ENCODE measurements around the gene ZNF792.
"Not testable (repeated sequence)": the region's sequence is repeated elsewhere in the genome, so short reads cannot be mapped to it uniquely, and the experiment has no call there.

ZNF792 gene

DNA sequence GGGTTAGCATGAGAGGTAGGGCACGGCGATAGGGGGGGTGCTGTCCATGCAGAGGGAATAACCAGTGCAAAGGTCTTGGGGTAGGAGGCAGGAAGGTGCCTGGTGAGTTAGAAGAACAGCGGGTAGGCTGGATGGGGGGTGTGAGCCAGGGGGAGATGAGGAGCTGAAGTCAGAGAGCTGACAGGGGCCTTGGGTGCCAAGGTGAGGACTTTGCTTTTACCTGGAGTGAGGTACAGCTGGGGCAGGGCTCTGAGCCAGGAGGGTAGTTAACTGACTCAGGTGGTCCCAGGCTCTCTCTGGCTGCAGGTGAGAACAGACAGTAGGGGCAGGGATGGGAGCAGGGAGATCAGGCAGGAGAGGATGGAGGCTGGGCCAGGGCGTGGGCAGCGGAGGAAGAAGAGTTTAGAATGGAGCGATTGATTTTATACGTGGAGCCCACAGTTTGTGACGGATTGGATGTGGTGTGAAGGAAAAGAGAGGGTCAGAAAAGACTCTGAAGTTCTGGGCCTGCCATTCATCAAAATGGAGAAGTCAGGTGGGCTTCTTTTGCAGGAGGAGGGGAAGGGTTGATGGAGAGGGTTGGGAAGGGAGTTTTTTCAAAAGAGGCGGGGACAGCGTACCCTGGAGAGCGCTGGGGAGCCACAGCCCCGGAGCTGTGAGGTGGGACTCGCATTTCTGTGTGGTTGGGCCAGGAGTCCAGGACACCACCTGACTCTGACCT is 34.9 kb upstream of the ZNF792 start:
- no peak for DNase-seq

DNA sequence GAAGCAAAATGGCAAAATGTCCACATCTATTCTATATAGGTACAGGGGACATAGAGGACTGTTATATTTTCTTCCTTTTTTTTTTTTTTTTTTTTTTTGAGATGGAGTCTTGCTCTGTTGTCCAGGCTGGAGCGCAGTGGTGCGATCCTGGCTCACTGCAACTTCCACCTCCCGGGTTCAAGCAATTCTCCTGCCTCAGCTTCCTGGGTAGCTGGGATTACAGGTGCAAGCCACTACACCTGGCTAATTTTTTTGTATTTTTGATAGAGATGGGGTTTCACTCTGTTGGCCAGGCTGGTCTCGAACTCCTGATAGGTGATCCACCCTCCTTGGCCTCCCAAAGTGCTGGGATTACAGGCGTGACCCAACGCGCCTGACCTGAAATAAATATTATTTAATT is 34.2 kb upstream of the ZNF792 start:
- not testable (repeated sequence) for DNase-seq

- DNase-seq = no peak
These were observed 33.1 kb upstream of the ZNF792 start for GRCh38 chr19:34997071-34997617.

DNA sequence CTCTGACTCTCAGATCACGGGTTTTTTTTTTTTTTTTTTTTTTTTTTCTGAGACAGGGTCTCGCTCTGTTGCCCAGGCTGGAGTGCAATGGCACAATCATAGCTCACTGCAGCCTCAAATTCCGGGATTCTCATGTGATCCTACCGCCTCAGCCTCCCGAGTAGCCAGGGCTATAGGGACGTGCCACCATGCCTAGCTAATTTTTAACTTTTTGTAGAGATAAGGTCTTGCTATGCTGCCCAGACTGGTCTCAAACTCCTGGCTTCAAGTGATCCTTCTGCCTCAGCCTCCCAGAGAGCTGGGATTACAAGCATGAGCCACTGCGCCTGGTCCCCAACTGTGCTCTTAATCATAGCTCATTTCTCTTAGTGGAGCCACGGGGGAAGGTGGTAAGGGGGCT is 31.5 kb upstream of the ZNF792 start:
- no peak for DNase-seq

DNA sequence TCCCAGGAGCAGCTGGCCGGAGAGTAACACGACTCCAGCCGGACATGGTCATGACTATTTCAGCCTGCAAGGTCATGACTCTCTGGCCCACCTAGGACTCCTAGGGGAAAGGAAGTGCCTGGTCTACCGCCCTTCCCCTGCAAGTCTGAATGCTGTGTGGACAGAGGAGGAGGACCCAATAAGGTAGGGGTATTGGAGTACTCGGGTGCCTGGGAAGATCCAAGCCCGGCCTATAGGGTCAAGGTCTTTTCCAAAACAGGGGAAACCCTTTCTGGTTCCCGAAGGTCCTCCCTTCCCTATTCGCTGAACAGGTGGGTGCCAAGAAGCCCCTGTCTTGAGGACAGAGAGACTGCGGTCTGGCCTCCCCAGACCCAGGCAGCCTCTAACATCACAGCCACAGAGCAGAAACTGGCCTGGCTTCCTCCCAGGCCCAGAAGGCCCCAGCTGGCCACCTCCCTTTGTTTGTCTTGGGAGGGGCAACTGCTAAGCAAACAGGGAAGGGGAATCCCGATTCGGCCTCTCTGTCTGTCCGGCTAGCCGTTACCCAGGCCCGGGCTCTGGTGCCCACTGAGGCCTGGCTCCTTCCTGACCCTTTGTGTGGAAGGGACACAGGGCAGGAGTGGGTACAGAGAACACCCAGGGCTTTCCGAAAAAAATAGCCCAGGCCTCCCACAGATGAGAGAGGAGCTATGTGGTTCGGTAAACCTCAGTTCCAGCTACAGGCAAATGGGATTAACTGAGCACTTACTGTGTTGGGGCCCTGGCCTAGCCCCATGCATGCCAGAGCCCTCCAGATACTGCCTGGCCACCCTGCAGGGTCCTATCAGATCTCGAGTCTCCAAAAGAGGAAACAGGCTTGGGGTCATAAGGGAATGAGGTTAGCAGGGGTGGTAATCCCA is 30.9 kb upstream of the ZNF792 start:
- DNase-seq = no peak

GRCh38 chr19:34994286-34994642 is 30.2 kb upstream of the ZNF792 start:
- DNase-seq = no peak

- DNase-seq = not testable (repeated sequence)
These were observed 28.6 kb upstream of the ZNF792 start for GRCh38 chr19:34992582-34992981.

- DNase-seq = no peak
These were observed 27.7 kb upstream of the ZNF792 start for GRCh38 chr19:34991542-34992333.

DNA sequence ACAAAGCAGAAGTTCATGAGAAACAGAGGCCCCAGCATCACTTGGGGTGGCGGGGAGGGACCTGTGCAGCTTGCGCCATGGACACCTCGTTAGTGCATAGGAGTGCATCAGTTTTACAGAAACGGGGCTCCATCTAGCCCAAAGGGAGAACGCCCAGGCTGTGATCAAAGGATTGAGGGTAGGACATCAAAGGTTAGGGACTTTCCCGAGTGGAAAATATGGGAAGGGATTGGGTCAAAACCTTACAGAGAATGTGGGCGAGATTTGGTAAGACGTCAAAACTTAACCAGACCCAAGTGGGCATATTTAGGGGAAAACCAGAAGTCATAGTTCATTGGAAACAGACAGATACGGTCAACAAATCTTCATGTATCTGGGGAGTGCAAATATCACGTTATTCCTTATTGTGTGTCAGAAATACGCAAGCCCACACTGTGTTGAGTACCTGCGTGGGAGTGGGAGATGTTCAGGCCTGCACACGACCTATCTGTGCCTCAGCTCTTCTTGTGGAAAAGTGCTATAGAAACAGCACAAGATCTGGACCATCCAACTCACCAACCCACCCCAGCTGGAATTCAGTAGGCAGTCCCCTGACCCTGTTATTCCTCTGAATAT is 26.7 kb upstream of the ZNF792 start:
- DNase-seq = no peak

- DNase-seq = no peak
These were observed 25.3 kb upstream of the ZNF792 start for GRCh38 chr19:34989298-34989697.

GRCh38 chr19:34988119-34988518 is 24.1 kb upstream of the ZNF792 start:
- DNase-seq = no peak

- no peak for DNase-seq
These were observed 21.4 kb upstream of the ZNF792 start for GRCh38 chr19:34985249-34986022.

GRCh38 chr19:34984287-34984686 is 20.3 kb upstream of the ZNF792 start:
- no peak for DNase-seq

DNA sequence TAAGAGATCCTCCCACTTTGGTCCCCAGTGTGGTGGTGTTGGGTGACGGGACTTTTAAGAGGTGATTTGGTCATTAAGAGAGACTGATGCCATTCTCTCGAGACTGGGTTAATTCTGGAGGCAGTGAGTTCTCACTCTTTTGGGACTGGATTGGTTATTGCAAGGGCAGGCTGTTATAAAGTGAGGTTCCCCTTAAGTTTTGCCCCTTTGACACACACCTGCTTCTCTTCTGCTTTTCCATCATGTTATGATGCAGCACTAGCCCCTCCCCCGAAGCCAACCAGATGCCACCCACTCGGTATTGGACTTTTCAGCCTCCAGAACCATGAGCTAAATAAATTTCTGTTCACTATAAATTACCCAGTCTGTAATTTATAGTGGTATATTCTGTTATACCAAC is 19.8 kb upstream of the ZNF792 start:
- DNase-seq = no peak

GRCh38 chr19:34982275-34982674 is 18.2 kb upstream of the ZNF792 start:
- no peak for DNase-seq

DNA sequence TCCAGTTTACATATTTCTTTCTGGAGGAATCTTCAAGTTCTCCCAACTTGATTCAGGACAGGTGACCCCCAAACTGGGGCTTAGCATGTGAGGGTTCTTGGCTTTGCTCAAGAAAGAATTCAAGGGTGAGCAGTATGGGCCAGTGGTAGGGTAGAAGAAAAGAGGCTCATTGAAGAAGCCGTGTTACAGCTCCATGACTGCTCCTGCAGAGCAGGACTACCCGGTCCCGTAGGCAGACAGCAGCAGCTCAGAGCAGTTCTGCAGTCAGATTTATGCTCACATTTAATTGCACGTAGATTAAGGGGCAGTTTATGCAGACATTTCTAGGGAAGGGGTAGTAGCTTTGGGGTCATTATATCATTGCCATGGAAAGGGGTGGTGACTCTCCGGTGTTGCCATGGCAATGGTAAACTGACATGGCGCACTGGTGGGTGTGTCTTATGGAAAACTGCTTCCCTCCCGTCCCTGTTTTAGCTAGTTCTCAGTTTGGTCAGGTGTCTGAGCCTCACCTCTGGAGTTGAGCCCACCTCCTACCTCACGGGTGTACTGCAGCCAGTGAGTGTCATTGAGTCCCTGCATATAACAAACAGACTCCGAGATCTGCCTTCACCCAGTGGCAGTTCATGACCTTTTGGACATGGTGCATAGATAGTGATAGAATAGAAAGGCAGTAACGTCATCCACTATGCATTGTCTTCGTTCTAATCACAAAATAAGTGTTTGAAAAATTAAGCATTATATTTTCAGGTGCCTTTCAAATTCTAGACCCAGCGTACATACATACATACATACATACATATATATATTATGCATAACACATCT is 16.0 kb upstream of the ZNF792 start:
- DNase-seq = no peak

DNA sequence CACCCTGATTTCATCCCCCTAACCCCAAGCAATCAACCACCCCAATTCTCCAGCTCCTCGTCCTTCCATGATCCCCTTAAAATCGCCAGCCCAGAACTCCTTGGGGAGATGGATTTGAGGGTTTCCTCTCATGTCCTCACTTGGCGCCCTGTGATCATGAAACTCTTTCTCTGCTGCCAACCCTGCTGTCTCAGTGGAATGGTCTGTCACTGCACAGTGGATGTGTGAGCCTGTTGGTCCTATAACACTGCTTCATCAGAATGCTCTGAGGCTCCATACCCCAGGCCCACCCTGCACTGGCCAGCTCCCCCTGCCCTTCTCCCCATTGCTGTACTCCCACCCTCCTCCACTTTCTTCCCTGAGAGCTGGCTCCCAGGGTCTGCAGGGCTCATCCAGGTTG is 12.6 kb upstream of the ZNF792 start:
- no peak for DNase-seq

DNA sequence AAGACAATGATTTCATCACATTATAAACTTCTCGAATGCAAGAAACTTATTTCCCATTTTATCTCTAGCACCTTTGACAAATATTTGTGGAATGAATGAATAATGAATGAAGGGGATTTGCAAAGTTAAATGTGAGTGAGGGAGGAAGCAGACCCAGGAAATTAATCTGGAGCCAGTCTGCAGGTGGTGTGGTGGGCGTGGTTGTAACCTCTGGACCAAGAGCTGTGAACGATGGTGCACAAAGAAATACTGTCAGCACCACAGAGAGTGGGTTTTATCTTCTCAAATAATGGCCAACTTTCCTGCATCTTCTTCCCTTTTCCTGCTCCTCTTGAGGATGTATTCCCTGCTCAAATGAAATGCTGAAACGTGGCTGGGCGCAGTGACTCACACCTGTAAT is 11.0 kb upstream of the ZNF792 start:
- no peak for DNase-seq

DNA sequence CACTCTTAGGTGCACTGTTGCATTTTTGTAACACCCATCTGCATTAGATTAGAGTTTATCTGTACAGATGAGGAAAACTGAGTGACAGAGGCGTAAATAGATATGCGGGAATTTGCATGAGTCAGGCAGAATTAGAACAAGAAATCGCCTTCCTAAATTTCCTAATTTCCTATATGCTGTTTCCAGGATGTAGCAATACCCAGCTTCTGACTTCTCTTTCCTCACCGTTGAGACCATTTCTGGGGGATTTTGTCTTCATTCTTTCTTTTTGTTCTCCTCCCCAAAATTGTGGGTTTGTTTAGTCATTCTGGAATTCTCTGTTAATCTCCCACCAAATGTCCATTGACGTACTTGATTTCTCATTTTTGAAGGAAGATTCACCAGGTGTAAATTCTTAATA is 10.6 kb upstream of the ZNF792 start:
- no peak for DNase-seq

- no peak for DNase-seq
These were observed 8.2 kb upstream of the ZNF792 start for GRCh38 chr19:34972163-34972705.
